ENCODE results near the gene OR12D2. TPM values are rescaled to one million over a fixed set of nuclear protein-coding genes. Genes with fewer than 3 reads are reported as not detected.
"Not testable (repeated sequence)": the region's sequence is repeated elsewhere in the genome, so short reads cannot be mapped to it uniquely, and the experiment has no call there.

OR12D2 gene
- polyA plus RNA-seq, 1 experiment: not detected

GRCh38 chr6:29439006-29439405 is 43.6 kb downstream of the OR12D2 start, which contains the start of gene OR10C1:
OR10C1 (plus strand) TSS chr6:29439306; CDS start chr6:29440016, 710 bp downstream.
- Histone ChIP-seq H3K36me3 (ENCODE audit: control insufficient read depth, insufficient read depth, low read length) (no peaks in the 10 kb centered on the region), H3K4me3 (ENCODE audit: low read depth, low read length) (no peak within 1 kb of the TSS), H3K27me3 (ENCODE audit: control insufficient read depth, insufficient read depth, low read length) (no peaks in the 10 kb centered on the region)
- CTCF ChIA-PET: no interaction called here
- TF ChIP-seq, protein P1, sequence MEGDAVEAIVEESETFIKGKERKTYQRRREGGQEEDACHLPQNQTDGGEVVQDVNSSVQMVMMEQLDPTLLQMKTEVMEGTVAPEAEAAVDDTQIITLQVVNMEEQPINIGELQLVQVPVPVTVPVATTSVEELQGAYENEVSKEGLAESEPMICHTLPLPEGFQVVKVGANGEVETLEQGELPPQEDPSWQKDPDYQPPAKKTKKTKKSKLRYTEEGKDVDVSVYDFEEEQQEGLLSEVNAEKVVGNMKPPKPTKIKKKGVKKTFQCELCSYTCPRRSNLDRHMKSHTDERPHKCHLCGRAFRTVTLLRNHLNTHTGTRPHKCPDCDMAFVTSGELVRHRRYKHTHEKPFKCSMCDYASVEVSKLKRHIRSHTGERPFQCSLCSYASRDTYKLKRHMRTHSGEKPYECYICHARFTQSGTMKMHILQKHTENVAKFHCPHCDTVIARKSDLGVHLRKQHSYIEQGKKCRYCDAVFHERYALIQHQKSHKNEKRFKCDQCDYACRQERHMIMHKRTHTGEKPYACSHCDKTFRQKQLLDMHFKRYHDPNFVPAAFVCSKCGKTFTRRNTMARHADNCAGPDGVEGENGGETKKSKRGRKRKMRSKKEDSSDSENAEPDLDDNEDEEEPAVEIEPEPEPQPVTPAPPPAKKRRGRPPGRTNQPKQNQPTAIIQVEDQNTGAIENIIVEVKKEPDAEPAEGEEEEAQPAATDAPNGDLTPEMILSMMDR (IDR thresholded peaks at IDR 0.05; ENCODE audit: insufficient read depth, low read depth, low read length): no peak
- DNase-seq (ENCODE audit: low read depth): no peak
- POLR2A ChIA-PET: no interaction called here

DNA sequence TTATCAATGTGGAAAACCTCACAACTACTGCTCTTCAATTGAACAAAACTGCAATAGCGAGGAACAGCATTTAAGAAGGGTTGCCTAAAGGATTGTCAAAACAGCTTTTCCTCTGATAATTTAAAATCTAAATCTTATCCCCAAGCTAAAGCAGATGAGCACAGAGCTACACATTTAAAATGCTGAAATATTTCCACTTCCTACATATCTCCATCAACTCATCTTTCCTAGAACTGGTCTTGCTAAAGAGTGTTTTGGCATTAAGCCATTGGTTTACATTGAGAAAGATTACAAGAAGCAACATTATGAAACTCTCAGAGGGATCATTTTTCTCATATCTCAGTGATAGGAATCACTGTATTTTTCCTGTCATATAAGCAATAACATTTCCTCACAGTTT is 47.3 kb downstream of the OR12D2 start:
- H3K4me3 ChIP-seq (ENCODE audit: low read depth, low read length): no peak overlapping the region
- H3K27me3 ChIP-seq (ENCODE audit: control insufficient read depth, insufficient read depth, low read length): no peaks in the 10 kb centered on the region
- TF ChIP-seq, protein P1 (IDR thresholded peaks at IDR 0.05; ENCODE audit: insufficient read depth, low read depth, low read length): no peak
- DNase-seq (ENCODE audit: low read depth): no peak
- H3K36me3 ChIP-seq (ENCODE audit: control insufficient read depth, insufficient read depth, low read length): no peaks in the 10 kb centered on the region
- ChIA-PET CTCF (no interaction called here), POLR2A (no interaction called here)

- POLR2A ChIA-PET; CTCF ChIA-PET; H3K4me3 ChIP-seq (ENCODE audit: low read depth, low read length); H3K27me3 ChIP-seq (ENCODE audit: control insufficient read depth, insufficient read depth, low read length); DNase-seq (ENCODE audit: low read depth); H3K36me3 ChIP-seq (ENCODE audit: control insufficient read depth, insufficient read depth, low read length): not testable (repeated sequence)
These were observed 48.6 kb downstream of the OR12D2 start for GRCh38 chr6:29444031-29444430.

Other genes with a start within 250 kb of the OR12D2 start
- not detected in 2 replicates for gene OR2J2, start 224.7 kb upstream of the OR12D2 start, polyA plus RNA-seq (2011; rRNA removed)
- gene OR14J1, start 93.9 kb upstream of the OR12D2 start, polyA plus RNA-seq (2011; rRNA removed): not detected in 2 replicates
- gene OR5V1, start 26.8 kb upstream of the OR12D2 start, polyA plus RNA-seq (2011; rRNA removed): not detected in 2 replicates
- gene OR12D3, start 20.3 kb upstream of the OR12D2 start, polyA plus RNA-seq (2011; rRNA removed): not detected in 2 replicates
- not detected in 2 replicates for gene OR12D1, start 19.3 kb downstream of the OR12D2 start, polyA plus RNA-seq (2011; rRNA removed)
- not detected in 2 replicates for gene OR10C1, start 43.7 kb downstream of the OR12D2 start, polyA plus RNA-seq (2011; rRNA removed)
- not detected in 2 replicates for gene OR11A1, start 61.4 kb downstream of the OR12D2 start, polyA plus RNA-seq (2011; rRNA removed)
- not detected in 2 replicates for gene OR2H1, start 61.5 kb downstream of the OR12D2 start, polyA plus RNA-seq (2011; rRNA removed)
- not detected in 2 replicates for gene MAS1L, start 92.3 kb downstream of the OR12D2 start, polyA plus RNA-seq (2011; rRNA removed)
- gene UBD, start 164.1 kb downstream of the OR12D2 start, polyA plus RNA-seq (2011; rRNA removed): not detected in 2 replicates
- gene OR2H2, start 189.5 kb downstream of the OR12D2 start, polyA plus RNA-seq (2011; rRNA removed): not detected in 2 replicates
- gene GABBR1, start 237.6 kb downstream of the OR12D2 start, polyA plus RNA-seq (2011; rRNA removed): 14.5 and 16.3 TPM in 2 replicates

All from BJ (cell line).